Measurements from ENCODE around the gene HOXC9.

HOXC9 gene

GRCh38 chr12:53999559-54000115 is 324 bp upstream of the HOXC9 start:
- H3K36me3 ChIP-seq (ENCODE audit: insufficient read depth, low read length), result no peaks in the 10 kb centered on the region
- H3K79me2 ChIP-seq (ENCODE audit: insufficient read depth, low read length), result peaks cover 38% of the 10 kb centered on the region
- no peak for TF ChIP-seq EZH2phosphoT487 (IDR thresholded peaks at IDR 0.05; ENCODE audit: borderline replicate concordance)
- TF ChIP-seq, protein P1, sequence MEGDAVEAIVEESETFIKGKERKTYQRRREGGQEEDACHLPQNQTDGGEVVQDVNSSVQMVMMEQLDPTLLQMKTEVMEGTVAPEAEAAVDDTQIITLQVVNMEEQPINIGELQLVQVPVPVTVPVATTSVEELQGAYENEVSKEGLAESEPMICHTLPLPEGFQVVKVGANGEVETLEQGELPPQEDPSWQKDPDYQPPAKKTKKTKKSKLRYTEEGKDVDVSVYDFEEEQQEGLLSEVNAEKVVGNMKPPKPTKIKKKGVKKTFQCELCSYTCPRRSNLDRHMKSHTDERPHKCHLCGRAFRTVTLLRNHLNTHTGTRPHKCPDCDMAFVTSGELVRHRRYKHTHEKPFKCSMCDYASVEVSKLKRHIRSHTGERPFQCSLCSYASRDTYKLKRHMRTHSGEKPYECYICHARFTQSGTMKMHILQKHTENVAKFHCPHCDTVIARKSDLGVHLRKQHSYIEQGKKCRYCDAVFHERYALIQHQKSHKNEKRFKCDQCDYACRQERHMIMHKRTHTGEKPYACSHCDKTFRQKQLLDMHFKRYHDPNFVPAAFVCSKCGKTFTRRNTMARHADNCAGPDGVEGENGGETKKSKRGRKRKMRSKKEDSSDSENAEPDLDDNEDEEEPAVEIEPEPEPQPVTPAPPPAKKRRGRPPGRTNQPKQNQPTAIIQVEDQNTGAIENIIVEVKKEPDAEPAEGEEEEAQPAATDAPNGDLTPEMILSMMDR (conservative IDR thresholded peaks at IDR 0.05; ENCODE audit: low read length), result no peak
- no peaks in the 10 kb centered on the region for H3K27me3 ChIP-seq (ENCODE audit: insufficient read depth, low read length, poor library complexity, severe bottlenecking)
- H3K4me2 ChIP-seq (ENCODE audit: low read depth, low read length, poor library complexity, severe bottlenecking), result no peak overlapping the region
- no peak overlapping the region for H2AFZ ChIP-seq (ENCODE audit: low read length)
- no peaks in the 10 kb centered on the region for H3F3A ChIP-seq (ENCODE audit: low read depth)
- H3K9me2 ChIP-seq (replicated peaks; ENCODE audit: low read depth, low read length), result no peaks in the 10 kb centered on the region
- no peaks in the 10 kb centered on the region for H3K9me3 ChIP-seq (ENCODE audit: insufficient read depth, low read depth, low read length)
- no peak overlapping the region for H3K4me3 ChIP-seq (ENCODE audit: low read length, poor library complexity, severe bottlenecking)
- H3K4me1 ChIP-seq (ENCODE audit: insufficient read depth, low read length, poor library complexity, severe bottlenecking), result peaks cover 38% of the 10 kb centered on the region
- peaks cover 4% of the 10 kb centered on the region for H4K20me1 ChIP-seq (ENCODE audit: insufficient read depth, low read length, poor library complexity, severe bottlenecking)
- no peak overlapping the region for H3K9ac ChIP-seq (ENCODE audit: low read depth, low read length, poor library complexity, severe bottlenecking)

DNA sequence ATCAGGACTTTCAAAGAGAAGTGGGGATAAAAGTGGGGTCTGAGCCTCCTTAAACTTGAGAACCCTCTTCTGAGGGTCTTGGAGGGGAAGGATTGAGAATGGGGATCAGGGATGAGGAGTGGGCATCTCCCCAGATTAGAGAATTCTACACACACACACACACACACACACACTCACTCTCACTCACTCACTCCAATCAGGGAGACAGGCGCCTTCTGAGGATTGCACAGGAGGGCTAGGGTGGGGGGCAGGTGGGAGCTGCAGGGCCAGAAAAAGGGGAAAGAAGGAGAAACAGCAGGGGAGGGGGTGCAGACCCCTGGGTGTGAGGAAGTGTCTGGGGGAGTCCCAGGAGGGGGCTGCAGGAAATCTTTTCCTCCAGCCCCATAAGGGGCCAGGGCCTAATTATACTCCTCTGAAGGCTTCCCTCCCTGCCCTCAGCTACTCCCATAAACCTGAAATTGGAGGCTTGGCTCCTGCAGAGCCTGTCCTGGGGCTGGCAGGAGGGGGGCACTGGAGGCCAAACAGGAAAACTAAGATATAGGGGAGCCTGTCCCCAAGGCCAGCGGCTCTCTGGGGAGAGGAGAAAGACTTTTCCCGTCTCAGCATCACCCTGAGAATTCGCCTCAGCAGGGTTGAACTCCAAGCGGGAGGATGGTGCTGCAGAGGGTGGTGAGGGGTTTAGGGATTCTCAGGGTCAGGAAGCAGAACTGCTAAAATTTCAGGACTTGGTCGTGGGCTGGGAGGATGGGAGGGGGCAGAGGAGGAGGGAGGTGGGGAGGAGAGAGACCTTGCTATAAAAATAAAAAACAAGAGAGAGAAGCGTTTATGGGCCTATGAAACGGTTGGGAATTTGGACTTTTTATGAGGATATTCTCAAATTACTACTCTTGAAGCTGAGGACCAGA is 1.6 kb downstream of the HOXC9 start:
- Histone ChIP-seq H3K4me2 (ENCODE audit: low read depth, low read length, poor library complexity, severe bottlenecking) (no peak overlapping the region), H3K4me3 (ENCODE audit: low read length, poor library complexity, severe bottlenecking) (no peak overlapping the region), H3K9me3 (ENCODE audit: insufficient read depth, low read depth, low read length) (no peaks in the 10 kb centered on the region), H3K36me3 (ENCODE audit: insufficient read depth, low read length) (no peaks in the 10 kb centered on the region), H4K20me1 (ENCODE audit: insufficient read depth, low read length, poor library complexity, severe bottlenecking) (peaks cover 4% of the 10 kb centered on the region), H3K4me1 (ENCODE audit: insufficient read depth, low read length, poor library complexity, severe bottlenecking) (peaks cover 28% of the 10 kb centered on the region), H2AFZ (ENCODE audit: low read length) (no peak overlapping the region), H3K27me3 (ENCODE audit: insufficient read depth, low read length, poor library complexity, severe bottlenecking) (no peaks in the 10 kb centered on the region), H3K79me2 (ENCODE audit: insufficient read depth, low read length) (peaks cover 20% of the 10 kb centered on the region), H3K9me2 (replicated peaks; ENCODE audit: low read depth, low read length) (no peaks in the 10 kb centered on the region), H3F3A (ENCODE audit: low read depth) (no peaks in the 10 kb centered on the region), H3K9ac (ENCODE audit: low read depth, low read length, poor library complexity, severe bottlenecking) (no peak overlapping the region)
- TF ChIP-seq, protein P1 (conservative IDR thresholded peaks at IDR 0.05; ENCODE audit: low read length), result no peak
- TF ChIP-seq EZH2phosphoT487 (IDR thresholded peaks at IDR 0.05; ENCODE audit: borderline replicate concordance), result no peak

GRCh38 chr12:54002278-54002914 is 2.4 kb downstream of the HOXC9 start:
- H3K27me3 ChIP-seq (ENCODE audit: insufficient read depth, low read length, poor library complexity, severe bottlenecking), result no peaks in the 10 kb centered on the region
- no peak overlapping the region for H2AFZ ChIP-seq (ENCODE audit: low read length)
- H3K4me1 ChIP-seq (ENCODE audit: insufficient read depth, low read length, poor library complexity, severe bottlenecking), result peaks cover 19% of the 10 kb centered on the region
- peaks cover 12% of the 10 kb centered on the region; the same call in 1 of the 2 replicates for H3K79me2 ChIP-seq (ENCODE audit: insufficient read depth, low read length)
- no peak for TF ChIP-seq EZH2phosphoT487 (IDR thresholded peaks at IDR 0.05; ENCODE audit: borderline replicate concordance)
- TF ChIP-seq, protein P1 (conservative IDR thresholded peaks at IDR 0.05; ENCODE audit: low read length), result no peak
- no peak overlapping the region for H3K4me3 ChIP-seq (ENCODE audit: low read length, poor library complexity, severe bottlenecking)
- no peaks in the 10 kb centered on the region for H3K9me3 ChIP-seq (ENCODE audit: insufficient read depth, low read depth, low read length)
- no peak overlapping the region for H3K9ac ChIP-seq (ENCODE audit: low read depth, low read length, poor library complexity, severe bottlenecking)
- no peak overlapping the region for H3K4me2 ChIP-seq (ENCODE audit: low read depth, low read length, poor library complexity, severe bottlenecking)
- no peaks in the 10 kb centered on the region for H3K9me2 ChIP-seq (replicated peaks; ENCODE audit: low read depth, low read length)
- no peaks in the 10 kb centered on the region for H3K36me3 ChIP-seq (ENCODE audit: insufficient read depth, low read length)
- no peaks in the 10 kb centered on the region for H3F3A ChIP-seq (ENCODE audit: low read depth)
- H4K20me1 ChIP-seq (ENCODE audit: insufficient read depth, low read length, poor library complexity, severe bottlenecking), result peaks cover 4% of the 10 kb centered on the region

All from Loucy (cell line).